Right renal pelvis (tissue), 4 donors: ENCODE data around the gene KERA. TPM values are rescaled to one million over a fixed set of nuclear protein-coding genes. Genes with fewer than 3 reads are reported as not detected.
"Not testable (repeated sequence)": the region's sequence is repeated elsewhere in the genome, so short reads cannot be mapped to it uniquely, and the experiment has no call there.

ENCODE experiments used
- DNase-seq, 4 donors: peaks; one replicate each; pipeline ENCODE4 v3.0.0-alpha.2; 2013; ENCODE audit warnings: low read depth in 4 of 4, low spot score in 3 of 4, missing footprints in 1 of 4
- polyA plus RNA-seq, 4 donors: library from polyadenylated mRNA; unstranded; fragments of 120-200 nt; gene quantifications; one replicate each; pipeline ENCODE4 v1.2.1, GENCODE V29; 2013; ENCODE audit not compliant: insufficient read length in 4 of 4

Gene KERA
- under 1 TPM in 1 of 4 donors, not detected in 3; 0.05 TPM for polyA plus RNA-seq

- DNase-seq, result no peak
Measured at GRCh38 chr12:91057368-91058165, at the start of gene KERA. Gene KERA (minus strand): TSS chr12:91058024. CDS start chr12:91056281, 1,743 bp downstream.

DNA sequence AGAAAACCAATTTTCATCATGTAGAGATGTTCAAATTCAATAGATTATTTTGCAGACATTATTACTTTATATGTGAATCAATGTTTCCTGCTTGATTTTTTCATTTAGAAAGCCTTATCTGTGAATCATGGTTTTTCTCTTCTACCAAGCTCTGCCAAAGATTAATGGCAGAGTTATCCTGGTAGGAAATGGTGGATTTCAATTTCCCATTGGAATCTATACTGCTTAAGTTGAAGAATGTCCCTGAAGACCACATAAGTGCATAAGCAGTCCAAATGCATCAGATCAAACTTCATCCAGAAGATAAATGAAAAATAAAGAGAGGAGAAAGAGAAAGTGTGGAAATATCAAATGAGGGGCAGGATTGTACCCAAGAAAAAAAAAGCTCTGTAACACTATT lies 48.5 kb upstream of the KERA start:
- DNase-seq, result no peak

DNA sequence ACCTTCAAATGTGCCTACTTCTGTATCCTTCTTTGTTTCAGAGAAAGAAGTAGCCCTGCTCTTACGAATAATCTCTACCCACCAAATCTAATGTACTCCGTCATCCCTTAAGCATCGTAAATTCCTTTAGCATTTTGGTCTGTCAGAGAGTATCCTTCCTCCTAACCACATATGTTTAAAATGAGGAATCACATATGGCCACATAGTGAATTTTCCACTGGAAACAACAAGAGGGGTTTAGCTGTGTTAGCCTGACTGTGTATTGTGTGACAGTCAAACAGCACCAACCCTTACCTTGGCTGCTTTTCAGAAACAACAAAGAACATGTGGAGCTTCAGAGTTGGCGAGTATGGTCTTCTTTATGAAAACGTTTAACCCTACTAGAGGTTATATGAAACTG lies 48.0 kb upstream of the KERA start:
- no peak for DNase-seq

DNA sequence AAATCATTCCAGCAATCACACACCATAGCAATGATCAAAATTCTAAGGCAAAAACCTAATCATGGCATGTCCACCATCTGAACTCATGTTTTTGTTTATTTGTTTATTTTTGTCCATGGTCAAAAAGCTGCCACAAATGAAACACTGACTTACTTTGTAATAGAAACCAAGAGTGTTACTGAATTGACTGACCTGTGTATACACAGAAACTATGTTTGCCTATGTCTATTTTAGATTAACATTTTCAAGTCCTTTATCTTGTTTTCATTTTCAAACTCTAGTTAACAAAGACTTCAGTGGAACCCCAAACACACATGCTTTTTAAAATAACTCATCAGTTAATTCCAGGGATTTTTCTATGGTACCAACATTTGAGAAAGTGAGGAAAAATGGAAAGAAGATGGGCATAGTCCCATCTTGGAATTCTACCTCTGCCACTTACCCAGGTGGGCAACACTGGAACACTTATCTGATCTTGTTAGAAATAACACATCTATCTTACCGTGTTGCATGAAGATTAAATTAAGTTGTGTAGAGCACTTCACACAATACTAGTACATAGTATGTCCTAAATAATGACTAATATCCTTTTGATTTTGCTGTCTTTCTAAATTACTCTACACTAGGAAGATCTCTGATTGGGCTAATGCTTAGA lies 47.1 kb upstream of the KERA start:
- no peak for DNase-seq

DNA sequence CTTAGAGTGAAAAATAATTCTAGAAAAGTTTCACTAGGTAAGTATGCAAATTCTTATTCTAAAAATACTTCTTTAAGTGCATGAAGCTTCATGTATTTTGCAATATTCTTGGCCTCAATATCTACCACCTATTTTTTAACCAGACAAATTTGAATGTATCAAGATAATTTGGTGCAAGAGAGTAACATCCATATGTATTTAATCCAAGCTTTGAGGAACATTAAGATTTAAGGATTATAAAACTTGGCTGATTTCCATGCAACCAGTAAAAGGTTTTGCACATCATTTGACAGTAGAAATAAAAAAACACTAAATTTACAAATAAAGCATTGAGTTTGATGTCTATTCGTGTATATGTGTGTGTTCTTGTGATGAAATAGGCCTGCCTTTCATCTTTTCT lies 45.8 kb upstream of the KERA start:
- DNase-seq, result no peak

- no peak for DNase-seq
Measured at GRCh38 chr12:91103101-91103500, 45.3 kb upstream of the KERA start.

- no peak for DNase-seq
Measured at GRCh38 chr12:91100906-91101305, 43.1 kb upstream of the KERA start.

DNA sequence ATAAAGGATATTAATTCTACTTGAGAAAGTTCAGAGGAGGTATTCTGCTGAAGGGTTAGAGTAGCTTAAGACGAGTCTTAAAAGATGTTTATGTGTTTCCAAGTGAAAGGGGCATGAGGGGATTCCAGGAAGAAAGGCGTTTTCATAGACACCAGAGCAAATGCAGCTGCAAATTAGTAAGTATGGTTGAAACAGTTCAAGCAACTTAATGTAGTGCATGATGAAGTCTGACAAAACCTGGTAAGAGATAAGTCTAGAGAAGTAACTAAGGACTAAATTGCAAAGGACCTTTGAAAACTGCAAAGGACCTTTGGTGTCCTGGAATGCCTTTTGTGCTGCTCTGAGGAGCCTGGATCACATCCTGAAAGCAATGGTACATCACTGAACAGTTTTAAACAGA lies 42.0 kb upstream of the KERA start:
- DNase-seq, result no peak

GRCh38 chr12:91099341-91099740 lies 41.5 kb upstream of the KERA start:
- no peak for DNase-seq

DNA sequence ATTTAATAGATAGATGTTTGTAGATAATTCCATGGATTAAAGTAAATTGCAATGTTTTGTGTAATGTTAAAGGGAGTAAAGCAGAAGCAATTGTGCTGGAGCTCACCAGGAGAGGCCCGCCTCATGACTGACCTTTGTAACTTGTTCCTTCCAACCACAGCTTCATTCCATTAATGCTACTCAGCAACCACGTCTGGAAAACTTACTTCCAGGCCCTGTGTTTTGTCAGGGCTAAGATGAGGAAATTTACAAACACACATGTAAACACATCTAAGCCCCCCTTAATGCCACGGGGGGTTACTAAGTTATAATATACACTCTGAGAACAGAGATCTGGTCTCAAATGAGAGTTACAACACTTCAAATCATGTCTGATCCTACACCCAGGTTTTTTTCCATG lies 41.1 kb upstream of the KERA start:
- DNase-seq, result no peak

DNA sequence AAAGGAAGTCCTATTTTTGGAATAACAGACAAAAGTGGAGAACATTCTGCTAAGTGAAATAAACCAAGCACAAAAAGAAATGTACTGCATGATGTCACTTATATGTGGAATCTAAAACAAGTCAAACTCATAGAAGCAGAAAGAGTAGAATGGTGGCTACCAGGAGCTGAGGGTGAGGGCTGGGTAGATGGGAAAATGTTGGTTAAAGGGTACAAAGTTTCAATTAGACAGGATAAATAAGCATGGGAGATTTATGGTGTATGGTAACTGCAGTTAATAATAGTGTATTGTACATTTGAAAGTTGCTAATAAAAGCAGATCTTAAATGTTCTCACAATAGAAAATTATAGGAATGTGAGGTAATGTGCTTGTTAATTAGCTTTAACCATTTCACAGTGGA lies 40.6 kb upstream of the KERA start:
- DNase-seq, result no peak

- DNase-seq, result no peak
Measured at GRCh38 chr12:91094957-91095356, 37.1 kb upstream of the KERA start.

DNA sequence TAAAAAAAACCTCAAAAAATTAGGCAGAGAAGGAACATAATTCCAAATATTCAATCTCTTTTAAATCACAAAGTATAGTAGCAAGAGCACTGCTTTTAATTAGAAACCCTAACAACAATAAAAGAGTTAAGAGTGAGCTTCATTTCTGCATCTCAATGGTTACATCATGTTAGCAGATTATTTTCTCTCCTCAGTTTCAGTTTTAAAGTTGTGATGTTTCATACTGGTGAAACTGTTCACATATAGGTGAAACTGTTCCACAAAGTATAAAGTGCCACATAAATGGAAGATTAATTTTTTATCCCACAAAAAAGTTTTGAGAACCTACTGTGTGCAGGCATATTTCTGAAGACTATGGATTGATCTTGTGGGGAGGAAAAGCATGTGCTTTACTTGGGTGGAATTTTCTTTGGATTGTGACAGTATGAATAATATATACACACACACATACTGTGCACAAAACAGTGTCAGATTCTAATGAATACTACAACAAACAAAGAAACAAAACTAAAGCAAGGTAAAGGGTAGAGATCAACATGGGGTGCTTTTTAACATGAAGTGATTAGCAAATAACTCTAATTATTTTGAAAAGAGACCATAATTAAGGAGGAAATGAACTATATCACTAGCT lies 36.3 kb upstream of the KERA start:
- DNase-seq, result no peak

DNA sequence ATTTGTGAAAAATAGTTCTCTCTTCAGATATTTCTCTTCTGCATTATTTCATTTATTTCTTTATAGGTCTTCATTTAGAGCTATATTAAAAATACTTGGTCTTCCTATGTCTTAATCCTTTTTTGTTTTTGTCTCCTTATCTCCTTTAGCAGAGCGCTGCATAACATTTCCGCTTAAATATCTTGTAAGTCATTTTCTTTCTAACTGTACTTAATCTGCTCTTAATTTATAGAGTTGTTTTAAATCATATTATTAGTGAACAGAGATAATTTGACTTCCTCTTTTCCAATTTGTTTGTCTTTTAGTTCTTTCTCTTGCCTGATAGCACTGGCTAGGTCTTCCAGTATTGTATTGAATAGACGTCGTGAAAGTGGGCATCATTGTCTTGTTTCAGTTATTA lies 35.5 kb upstream of the KERA start:
- DNase-seq, result no peak

DNA sequence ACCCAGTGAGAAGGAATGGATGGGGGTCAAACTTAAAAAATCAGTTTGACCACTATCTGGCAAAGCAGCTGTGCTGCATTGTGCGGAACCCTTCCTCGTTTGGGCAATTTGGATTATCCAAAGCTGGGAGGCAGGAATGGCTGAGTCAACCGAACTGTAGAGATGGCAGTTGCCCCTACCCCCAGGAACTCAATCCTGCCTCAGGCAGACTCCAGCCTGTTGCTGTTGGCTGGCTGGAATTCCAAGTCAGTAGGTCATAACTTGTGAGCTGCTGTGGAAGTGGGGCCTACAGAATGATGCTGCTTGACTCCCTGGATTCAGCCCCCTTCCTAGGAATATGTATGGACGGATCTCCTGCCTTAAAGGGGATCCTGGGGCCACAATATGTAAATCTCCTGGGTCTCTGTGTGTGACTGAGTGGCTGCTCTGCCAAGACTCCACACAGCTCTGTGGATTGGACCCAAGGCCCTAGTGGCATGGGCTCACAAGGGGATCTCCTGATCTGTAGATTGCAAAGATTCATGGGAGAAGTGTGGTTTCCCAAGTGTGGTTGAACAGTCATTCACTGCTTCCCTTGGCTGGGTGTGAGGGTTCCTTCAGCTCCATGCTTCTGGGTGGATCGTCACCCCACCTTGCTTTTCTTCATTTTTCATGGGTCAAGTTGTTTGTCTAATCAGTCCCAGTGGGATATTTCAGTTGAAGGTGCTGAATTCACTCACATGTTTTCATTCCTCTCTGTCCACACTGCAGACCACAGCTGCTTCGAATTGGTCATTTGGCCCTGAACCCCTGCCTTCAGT lies 34.3 kb upstream of the KERA start:
- no peak for DNase-seq

DNA sequence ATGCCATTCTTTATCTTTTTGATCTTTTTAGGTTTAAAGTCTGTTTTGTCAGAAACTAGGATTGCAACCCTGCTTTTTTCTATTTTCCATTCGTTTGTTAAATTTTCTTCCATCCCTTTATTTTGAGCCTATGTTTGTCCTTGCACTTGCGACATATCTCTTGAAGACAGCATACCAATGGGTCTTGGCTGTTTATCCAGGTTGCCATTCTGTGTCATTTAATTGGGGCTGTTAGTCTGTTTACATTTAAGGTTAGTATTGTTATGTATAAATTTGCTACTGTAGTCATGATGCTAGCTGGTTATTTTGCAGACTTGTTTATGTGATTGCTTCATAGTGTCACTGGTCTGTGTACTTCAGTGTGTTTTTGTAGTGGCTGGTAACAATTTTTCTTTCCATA lies 32.1 kb upstream of the KERA start:
- DNase-seq, result not testable (repeated sequence)

DNA sequence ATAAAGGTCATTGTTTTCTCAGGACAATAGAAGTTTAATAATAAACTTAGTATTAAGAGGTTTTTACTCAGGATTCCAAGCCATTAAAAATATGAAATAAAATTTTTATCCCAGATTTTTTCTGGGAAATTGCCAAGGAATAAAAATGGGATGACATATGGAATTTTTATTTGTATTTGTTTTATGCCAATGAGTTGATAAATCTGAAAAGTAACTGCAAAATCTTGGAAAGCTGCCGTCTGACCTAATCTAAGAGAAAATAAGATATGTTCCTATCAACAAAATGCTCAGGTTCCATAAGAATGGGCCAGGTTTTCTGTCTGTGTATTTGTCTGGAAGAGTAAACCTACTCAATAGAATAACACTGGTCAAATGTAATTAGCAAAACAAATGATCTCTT lies 22.2 kb upstream of the KERA start:
- DNase-seq, result no peak

GRCh38 chr12:91078501-91078900 lies 20.7 kb upstream of the KERA start:
- DNase-seq, result no peak

GRCh38 chr12:91077228-91077954 lies 19.6 kb upstream of the KERA start:
- DNase-seq, result no peak

DNA sequence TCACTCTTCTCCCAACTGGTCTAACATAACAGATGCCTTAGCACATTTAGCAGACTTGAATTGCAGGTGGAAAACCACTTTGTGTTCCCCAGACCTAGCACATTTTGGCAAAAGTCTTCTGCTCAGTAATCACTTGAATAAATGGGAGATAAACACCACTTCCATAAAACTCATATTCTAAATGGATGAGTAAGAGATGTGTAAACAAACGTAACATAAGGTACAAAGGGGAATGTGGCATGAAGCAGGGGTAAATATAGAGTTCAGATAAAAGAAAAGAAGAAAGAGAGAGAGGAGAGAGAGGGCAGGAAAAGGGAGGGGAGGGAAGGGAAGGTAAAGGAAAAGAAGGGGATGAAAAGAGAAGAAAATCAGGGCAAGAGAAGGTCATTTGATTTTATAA lies 17.0 kb upstream of the KERA start:
- DNase-seq, result no peak
